Omental fat pad (tissue), 4 donors: ENCODE results near the gene TRMT10B. TPM values are rescaled to one million over a fixed set of nuclear protein-coding genes. Genes with fewer than 3 reads are reported as not detected.
A peak's percentile ranks its signal among the peaks of the same experiment; 100 is the strongest.
"Not testable (repeated sequence)": the region's sequence is repeated elsewhere in the genome, so short reads cannot be mapped to it uniquely, and the experiment has no call there.

Source experiments
- ATAC-seq: fragments of 150-250 bp; one replicate; pipeline ENCODE4 v1.9.1; 2016; ENCODE audit warnings: mild to moderate bottlenecking, moderate library complexity; ENCODE audit not compliant: low FRiP score
- DNase-seq: peaks from one replicate; pipeline ENCODE4 v3.0.0-alpha.2; 2019; ENCODE audit warnings: low spot score
- CTCF ChIP-seq, 3 donors: fragments of 450-650 bp; IDR thresholded peaks; one replicate each; pipeline ENCODE4 v1.5.1; 2016 to 2017; ENCODE audit warnings: antibody characterized with exemption in 3 of 3, mild to moderate bottlenecking in 3 of 3, moderate library complexity in 2 of 3
- total RNA-seq, 4 donors: library from RNA; depleted of rRNA; stranded (reverse); fragments of >200 nt; gene quantifications; one replicate each; pipeline ENCODE4 v1.1.0, GENCODE V29; 2016

The TRMT10B gene
- total RNA-seq, 4 donors from 2014 or later = 3.7 to 9.1 (median 3.9) TPM

GRCh38 chr9:37800631-37801286 is 47.2 kb downstream of the TRMT10B start, which contains the start of gene DCAF10:
Gene DCAF10 (plus strand): TSS chr9:37800797. CDS start chr9:37800867, 70 bp downstream.
- no peak for TF ChIP-seq CTCF (IDR thresholded peaks at IDR 0.05)
- ATAC-seq = peak; percentile 95
- peak; percentile 71 for DNase-seq

- TF ChIP-seq CTCF (IDR thresholded peaks at IDR 0.05) = no peak
- no peak for DNase-seq
These were observed 47.8 kb downstream of the TRMT10B start for GRCh38 chr9:37801287-37801850.

GRCh38 chr9:37801959-37802711 is 48.5 kb downstream of the TRMT10B start:
- ATAC-seq = no peak
- TF ChIP-seq CTCF (IDR thresholded peaks at IDR 0.05) = no peak
- DNase-seq = no peak

More at GRCh38 chr9:37801287-37801850, 47.8 kb downstream of the TRMT10B start:
- peak; percentile 67 for ATAC-seq

- ATAC-seq = no peak
- no peak for TF ChIP-seq CTCF (IDR thresholded peaks at IDR 0.05)
These were observed 52.7 kb downstream of the TRMT10B start for GRCh38 chr9:37806271-37806670.

GRCh38 chr9:37809676-37810075 is 56.1 kb downstream of the TRMT10B start:
- not testable (repeated sequence) for ATAC-seq, DNase-seq

More at GRCh38 chr9:37806271-37806670, 52.7 kb downstream of the TRMT10B start:
- DNase-seq = no peak

GRCh38 chr9:37811906-37812476 is 58.4 kb downstream of the TRMT10B start:
- ATAC-seq (no peak), DNase-seq (no peak)
- no peak for TF ChIP-seq CTCF (IDR thresholded peaks at IDR 0.05)

GRCh38 chr9:37812773-37813379 is 59.3 kb downstream of the TRMT10B start:
- TF ChIP-seq CTCF (IDR thresholded peaks at IDR 0.05) = no peak
- ATAC-seq (no peak), DNase-seq (no peak)
